ENCODE results near the gene SLC2A4.
"Not testable (repeated sequence)": the region's sequence is repeated elsewhere in the genome, so short reads cannot be mapped to it uniquely, and the experiment has no call there.

SLC2A4 gene

DNA sequence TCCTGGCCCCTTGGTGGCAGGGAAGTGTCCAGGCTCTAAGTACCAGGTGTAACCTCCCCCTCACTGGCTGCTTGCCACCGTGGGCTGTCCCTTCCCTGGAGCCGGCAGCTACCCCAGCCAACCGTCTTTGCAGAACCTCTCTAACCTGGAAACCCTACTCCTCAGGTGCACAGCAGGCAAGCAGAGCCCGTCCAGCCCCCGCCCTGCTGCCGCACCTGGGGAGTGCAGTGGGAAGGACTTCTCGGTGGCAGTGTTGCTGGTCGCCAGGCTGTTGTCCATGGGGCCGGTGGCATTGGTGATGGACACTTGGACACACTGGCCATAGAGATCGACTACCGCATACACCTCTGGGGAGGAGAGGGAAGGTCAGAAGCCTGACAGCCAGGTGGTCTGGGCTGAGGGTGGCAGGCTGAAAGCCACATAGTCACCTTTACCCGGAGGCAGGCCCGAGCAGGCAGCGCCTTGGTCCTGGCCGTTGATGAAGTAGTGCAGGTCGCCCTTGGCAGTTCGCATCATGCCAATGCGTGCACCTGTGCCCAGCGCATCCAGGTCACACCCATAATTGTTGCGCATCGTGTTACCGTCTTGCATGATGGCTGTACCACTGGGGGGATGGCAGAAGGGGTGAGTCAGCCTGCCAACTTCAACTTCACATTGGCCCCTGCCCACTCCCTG lies 41.1 kb downstream of the SLC2A4 start:
- DNase-seq (ENCODE audit: low read depth in 1 of 2, low spot score in 1 of 2), result no peak

DNA sequence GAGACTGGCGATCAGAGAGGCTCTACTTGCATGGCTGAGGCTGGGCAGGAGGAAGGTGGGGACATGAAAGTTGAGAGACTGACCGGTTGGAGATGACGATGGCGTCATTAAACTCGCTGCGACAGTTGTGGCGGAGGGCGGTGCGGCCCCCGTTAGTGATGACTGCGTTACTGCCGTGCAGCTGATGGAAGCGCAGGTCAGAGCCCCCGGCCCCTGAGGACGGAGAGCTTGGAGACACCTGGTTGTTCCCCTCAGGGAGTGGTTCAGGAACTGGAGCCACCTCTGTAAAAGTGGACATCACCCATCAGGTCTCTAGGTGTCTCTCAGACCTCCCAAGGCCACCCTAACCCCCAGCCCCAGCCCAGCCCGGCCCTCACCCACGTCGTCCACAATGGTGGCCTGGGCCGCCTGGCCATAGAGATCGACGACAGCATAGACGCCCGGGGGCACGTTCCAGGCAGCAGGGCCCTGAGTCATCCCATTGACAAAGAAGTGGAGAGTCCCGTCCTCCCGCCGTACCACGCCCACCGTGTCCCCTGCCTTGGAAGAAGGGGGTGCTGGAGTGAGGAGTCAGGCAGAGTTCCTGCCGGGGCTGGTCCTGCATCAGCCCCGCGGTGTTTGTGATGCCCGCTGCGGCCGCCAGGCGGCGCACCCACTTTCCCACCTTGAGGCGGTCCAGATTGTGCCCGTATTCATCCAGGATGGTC lies 42.4 kb downstream of the SLC2A4 start:
- DNase-seq (ENCODE audit: low read depth in 1 of 2, low spot score in 1 of 2), result peak; percentile 55 to 60

DNA sequence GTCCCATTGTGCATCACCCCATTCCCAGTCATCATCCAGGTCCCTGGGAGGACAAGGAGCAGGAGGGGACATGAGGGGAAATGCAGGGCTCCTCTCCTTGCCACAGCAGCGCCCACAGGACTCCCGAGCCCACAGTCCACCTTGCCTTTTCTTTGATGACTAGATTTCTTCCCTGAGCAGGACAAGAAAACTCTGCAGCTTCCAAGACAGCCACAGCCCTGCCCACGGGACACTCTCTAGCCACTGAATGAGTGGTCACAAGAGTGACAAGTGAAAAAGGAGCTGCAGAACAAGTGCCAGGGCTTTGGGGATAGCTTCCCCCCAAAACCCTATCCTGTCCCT lies 42.9 kb downstream of the SLC2A4 start:
- no peak for DNase-seq (ENCODE audit: low read depth in 1 of 2, low spot score in 1 of 2)

DNA sequence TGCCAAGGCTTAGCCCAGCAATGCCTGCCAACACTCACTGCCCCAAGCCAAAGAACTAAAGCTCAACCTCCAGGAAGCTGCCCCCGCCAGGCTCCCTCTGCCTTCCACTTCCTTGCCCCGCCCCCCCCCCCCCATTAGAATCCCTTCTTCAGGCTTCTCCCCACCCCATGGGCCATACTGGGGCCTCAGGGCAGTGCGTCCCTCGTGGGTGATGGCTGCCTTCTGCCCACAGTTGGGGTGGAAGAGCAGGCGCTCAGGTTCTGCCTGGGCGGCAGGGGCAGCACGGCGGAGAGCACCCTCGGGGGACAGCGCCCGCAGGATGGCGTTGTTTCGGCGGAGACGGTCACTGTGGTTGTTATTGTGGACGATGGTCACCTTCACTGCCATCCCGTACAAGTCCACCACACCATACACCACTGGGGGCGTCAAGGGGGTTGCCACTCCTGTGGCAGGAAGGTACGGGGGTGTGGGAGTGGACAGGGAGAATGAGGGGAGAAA lies 43.6 kb downstream of the SLC2A4 start:
- no peak for DNase-seq (ENCODE audit: low read depth in 1 of 2, low spot score in 1 of 2)

DNA sequence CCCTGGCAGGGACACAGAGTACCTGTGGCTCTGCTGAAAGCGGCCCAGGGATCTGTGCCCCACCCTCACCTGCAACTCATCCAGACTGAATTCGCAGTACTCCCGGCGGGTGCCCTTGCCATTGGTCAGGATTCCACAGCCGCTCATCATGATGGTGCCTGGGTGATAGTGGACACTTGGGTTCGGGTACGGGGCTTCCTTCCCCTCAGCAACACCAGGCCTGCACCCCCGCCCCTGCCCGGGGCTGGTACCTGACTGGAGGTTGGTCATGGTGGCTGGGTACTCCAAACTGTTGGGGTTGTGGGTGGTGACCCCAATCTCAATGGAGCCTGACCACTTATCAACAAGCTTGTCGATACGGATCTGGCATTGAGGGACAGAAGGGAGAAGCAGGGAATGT lies 44.7 kb downstream of the SLC2A4 start:
- no peak for DNase-seq (ENCODE audit: low read depth in 1 of 2, low spot score in 1 of 2)

DNA sequence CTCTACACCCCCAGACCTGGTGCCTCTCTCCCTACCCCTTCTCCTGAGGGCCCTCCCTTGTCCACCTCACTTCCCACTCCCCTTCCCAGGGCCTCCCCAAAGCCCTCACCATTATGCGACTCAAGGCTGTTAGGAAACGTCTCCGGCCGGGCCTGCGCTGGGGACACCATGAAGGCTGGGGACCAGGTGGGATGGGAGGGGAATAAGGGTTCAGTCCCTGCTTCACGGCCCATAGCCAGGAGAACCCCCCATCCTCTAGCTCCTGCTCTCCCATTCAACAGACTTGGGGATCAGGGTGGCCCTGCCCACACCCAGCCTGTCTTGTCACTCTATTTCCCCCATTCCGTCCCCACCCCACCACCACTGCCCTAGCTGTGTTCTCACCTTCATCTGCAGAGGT lies 45.5 kb downstream of the SLC2A4 start:
- no peak for DNase-seq (ENCODE audit: low read depth in 1 of 2, low spot score in 1 of 2)

DNA sequence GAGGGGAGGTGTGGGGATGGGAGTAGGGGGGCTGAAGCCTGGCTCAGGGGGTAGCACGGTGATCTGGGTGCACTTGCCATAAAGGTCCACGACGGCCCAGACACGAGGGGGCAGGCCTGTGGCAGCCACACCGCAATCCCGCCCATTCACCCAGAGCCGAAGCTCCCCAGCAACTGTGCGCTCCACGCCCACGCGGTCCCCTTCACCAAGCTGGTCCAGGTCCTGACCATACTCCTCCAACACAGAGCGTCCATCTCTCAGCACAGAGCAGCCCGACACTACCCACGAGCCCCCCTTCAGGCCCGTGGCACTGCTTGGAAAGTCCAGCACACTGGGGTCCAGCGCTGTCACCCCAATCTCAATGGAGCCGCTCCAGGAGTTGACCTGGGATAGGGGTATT lies 46.0 kb downstream of the SLC2A4 start:
- no peak for DNase-seq (ENCODE audit: low read depth in 1 of 2, low spot score in 1 of 2)

DNA sequence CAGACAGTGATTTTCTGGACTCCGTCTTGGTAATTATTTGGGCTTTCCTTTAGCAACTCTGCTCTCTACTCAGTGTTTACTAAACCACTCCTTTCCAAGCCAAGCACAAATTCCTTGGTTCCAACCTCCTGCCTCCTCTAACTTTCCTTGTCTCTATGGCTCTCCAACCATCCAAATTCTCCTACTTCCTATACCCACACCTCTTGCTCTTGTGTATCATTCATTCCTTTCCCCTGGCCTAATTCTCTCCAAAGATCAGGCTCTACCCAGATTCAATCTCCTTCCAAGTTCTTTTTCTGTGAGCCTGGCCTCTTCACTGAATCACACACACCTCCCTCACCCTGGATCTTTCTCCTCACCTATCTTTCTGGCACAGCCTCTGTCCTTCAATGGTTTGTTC lies 46.5 kb downstream of the SLC2A4 start:
- no peak for DNase-seq (ENCODE audit: low read depth in 1 of 2, low spot score in 1 of 2)

DNA sequence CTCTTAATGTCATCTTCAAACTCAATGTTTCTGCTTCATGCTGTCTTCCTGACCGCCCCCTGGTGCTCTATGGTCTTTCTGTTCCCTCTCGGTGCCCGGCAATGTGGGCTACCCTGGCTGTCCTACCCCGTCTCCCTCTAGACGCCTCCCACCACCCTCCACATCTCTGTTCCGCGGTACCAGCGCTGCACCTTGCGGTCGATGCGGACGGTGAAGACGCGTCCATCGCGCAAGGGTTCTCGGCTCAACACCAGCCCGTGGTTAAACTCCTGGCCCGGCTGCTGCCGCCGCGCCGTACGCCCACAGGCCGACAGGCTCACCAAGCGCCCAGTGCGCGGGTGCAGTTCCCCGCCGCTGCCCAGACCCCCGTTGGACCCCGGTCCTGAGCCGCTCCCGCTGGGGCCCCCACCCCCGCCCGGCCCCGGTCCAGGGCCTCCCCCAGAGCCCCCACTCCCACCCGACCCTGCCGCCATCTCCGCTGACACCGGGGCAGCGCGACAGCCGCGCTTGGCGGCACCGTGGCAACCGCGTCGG lies 47.4 kb downstream of the SLC2A4 start, which contains the start of gene NEURL4:
Gene NEURL4 (minus strand): TSS at position 496 of the 534 bp plus-strand sequence. CDS start 23 bp downstream, at position 473.
- no peak for DNase-seq (ENCODE audit: low read depth in 1 of 2, low spot score in 1 of 2)

DNA sequence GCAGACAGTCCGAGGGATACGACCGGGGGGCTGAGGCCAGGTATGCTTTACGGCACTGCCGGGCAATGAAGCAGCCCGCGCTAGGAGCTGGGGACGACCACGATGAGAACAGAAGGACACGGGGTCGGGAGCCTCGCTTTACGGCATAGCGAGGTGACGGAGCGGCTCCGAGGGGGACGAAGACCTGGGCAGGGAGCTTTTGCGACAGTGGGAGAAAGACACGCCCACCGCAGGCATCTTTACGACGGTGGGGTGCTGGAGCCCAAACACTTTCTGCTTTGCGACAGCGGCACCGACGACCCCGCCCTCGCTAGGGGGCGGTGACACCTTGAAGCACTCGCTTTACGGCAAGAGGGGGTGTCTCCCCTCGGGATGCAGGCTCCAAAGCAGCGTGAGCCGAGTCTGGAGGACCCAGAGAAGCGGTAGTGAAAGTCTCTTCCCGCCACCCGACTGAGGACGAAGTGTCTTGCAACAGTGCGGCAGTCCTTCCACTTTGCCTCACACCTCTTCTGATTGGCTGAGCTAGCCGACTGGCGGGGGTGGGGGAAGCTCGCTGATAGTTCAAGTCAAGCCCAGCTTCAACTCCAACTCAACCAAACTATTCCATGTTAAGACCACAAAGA lies 48.0 kb downstream of the SLC2A4 start:
- peak; percentile 85 to 92 for DNase-seq (ENCODE audit: low read depth in 1 of 2, low spot score in 1 of 2)

DNA sequence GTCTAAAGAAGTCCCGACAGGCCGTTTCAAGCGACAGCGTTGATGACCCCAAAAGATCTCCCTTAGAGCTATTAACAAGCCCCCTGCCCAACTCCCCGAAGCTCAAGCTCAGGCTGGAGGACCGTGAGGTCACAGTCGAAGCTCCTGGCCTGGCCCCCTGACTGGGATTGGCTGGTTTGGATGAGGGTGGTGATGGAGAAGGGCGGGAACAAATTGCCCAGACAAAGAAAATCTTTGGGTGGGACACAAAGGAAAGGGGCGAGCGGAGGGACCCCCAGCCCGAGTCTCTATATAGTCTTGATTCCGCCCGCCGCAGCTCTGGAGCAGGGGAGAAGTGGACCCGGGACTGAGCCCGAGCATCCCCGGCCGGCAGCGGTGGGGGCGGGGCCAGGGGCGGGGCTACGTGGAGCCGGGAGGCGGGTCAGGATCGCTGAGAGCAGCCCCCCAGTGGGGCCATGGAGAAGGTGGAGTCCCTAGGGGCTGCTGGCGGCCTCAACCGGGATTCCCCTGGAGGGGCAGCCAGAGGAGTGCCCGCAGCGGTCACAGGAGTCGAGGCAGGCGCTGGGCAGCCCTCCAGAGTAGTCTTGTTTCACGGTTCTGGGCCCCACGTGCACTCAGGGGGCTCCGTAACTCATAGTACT lies 48.6 kb downstream of the SLC2A4 start:
- DNase-seq (ENCODE audit: low read depth in 1 of 2, low spot score in 1 of 2), result peak; percentile 46 to 69

DNA sequence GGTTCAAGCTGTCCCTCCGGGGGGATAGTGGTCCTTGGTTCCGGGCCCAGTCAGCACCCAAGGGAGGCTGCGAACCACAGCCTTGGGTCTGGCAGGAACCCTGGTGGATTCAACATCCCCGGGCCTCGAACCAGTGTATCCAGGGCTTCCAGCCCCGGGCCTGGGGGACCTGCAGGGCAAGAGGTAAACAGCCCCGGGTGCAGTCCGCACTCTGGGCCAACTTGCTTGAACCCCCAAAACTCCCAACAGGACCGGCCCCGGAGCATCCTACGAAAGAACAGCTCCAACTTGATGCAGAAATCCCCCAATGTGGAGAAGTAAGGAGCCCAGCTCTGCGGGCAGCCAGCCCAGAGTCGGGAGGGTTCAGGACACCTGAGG lies 49.1 kb downstream of the SLC2A4 start:
- DNase-seq (ENCODE audit: low read depth in 1 of 2, low spot score in 1 of 2), result no peak

DNA sequence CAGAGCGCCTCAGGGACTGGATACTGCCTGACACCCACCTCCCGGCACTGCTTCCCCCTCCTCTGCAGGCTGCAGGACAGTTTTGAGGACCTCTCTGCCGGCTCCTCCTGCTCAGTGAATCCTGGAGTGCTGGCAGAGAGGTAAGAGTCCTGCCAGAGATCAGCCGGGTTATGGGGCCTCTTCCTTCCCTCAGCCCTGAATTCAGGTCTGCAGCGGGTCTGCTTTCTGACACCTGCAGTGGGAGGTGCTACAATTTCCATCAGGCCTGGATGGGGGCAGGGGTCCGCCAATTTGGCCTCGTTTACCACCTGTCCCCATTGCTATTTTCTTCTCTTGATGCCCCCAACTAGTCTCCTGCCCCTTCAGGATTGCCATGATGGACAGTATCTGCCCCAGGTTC lies 50.6 kb downstream of the SLC2A4 start:
- no peak for DNase-seq (ENCODE audit: low read depth in 1 of 2, low spot score in 1 of 2)

DNA sequence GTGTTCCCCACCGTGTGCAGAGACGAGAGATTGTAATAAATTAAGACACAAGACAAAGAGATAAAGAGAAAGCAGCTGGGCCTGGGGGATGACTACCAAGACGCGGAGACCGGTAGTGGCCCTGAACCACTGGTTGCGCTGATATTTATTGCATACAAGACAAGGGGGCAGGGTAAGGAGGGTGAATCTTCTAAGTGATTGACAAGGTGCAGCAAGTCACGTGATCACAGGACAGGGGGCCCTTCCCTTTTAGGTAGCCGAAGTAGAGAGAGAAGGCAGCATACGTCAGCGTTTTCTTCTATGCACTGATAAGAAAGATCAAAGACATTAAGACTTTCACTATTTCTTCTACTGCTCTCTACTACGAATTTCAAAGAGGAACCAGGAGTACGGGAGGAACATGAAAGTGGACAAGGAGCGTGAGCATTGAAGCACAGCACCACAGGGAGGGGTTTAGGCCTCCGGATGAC lies 51.1 kb downstream of the SLC2A4 start:
- not testable (repeated sequence) for DNase-seq (ENCODE audit: low read depth in 1 of 2, low spot score in 1 of 2)

DNA sequence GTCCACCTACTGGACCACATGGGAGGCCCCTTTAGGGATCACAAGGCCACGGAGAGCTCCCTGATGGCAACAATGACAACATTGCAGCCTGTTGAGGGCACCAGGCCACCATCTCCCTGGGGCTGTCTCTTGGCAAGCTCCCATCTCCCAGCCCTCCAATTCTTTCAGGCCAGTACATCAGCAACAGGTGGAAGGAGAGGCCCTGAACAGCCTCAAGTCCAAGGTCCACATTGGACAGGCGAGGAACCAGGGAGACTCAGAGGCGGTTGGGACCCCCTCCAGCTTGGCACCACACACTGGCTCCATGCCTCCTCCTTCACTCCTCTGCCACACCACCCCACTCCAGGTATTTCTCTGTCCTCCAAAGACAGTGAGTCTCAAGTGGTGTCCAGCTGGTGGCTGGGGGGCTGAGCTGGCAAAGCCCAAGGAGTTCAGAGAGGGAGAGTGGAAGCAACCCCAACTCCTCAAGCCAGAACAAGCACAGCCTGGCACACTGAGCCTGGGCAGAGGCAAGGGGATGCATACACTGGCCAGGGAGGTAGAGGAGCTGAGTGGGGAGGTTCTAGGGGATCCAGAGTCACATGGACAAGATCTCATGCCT lies 53.5 kb downstream of the SLC2A4 start:
- DNase-seq (ENCODE audit: low read depth in 1 of 2, low spot score in 1 of 2), result no peak

DNA sequence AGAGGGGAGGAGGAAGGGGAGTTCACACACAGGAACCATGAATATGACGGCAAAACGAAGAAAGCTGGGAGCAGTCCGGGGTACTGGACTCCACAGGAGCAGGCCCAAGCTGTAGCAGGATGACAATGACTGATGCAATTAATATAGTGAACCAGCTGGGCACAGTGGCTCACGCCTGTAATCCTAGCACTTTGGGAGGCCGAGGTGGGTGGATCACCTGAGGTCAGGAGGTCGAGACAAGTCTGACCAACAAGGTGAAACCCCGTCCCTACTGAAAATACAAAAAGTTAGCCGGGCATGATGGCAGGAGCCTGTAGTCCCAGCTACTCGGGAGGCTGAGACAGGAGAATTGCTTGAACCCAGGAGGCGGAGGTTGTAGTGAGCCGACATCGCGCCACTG lies 54.2 kb downstream of the SLC2A4 start:
- DNase-seq (ENCODE audit: low read depth in 1 of 2, low spot score in 1 of 2), result not testable (repeated sequence)

DNA sequence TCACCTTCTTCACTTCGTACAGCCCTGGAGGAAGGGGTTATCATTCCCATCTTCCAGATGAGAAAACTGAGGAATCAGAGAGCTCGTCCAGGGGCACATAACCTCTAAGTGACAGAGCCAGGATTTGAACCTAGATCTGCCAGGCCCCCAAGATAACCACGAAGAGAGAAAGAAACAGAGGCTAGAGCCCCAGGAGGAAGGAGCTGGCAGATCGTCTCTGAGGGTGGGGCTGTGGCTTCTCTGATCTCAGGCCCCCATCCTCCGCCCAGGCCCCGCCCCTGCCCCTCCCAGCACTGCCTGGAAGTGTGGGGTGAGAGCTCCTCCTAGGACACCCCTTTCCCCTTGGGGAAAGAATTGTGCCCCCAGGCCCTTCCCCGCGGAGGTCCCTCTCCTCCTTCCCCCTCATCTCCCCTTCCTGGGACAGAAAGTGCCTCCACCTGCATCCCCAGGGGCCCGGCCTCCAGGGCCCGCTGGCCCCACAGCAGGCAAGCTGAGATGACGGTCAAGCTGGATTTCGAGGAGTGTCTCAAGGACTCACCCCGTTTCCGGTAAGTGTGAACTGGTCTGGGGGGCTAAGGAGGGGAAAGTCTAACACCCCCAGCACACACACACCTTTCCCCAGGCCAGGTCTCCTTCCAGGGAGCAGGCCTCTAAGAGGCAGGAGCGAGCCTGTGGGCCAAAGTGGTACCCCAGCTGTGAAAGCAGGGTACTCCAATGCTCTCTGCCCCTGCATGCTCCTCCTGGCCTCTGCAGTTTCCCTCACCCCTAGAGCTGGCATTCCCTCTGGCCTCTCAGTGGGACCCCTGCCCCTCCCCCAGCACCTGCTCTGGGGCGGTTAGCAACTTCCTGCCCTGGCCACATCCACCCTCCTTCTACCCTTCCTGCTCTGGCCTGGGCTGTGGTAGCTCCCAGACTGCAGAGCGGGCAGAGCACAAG lies 55.0 kb downstream of the SLC2A4 start, which contains the start of gene ACAP1:
Gene ACAP1 (plus strand): TSS at position 290 of the 936 bp plus-strand sequence. CDS start 206 bp downstream, at position 496.
- peak; percentile 71 to 83 for DNase-seq (ENCODE audit: low read depth in 1 of 2, low spot score in 1 of 2)

DNA sequence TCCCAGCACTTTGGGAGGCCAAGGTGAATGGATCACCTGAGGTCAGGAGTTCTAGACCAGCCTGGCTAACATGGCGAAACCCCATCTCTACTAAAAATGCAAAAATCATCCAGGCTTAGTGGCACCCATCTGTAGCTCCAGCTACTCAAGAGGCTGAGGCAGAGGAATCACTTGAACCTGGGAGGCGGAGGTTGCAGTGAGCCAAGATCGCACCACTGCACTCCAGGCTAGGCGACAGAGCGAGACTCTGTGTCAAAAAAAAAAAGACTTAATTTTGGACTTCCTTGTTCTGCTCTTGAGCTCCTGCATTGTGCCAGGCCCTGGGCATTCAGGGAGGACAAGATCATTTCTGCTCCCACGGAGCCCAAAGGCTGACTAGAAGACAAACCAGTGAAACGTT lies 56.1 kb downstream of the SLC2A4 start:
- not testable (repeated sequence) for DNase-seq (ENCODE audit: low read depth in 1 of 2, low spot score in 1 of 2)

All from activated T-helper 1 cell treated with anti-CD3 and anti-CD28 coated beads, Interleukin-2, amount 50 U/mL, for 16 hours (primary cell).